K562 (cell line): ENCODE measurements around the gene LCNL1. TPM values are rescaled to one million over a fixed set of nuclear protein-coding genes. Genes with fewer than 3 reads are reported as not detected.

Experiments
- BRCA1 ChIP-seq, 2 experiments: fragments of 450-650 bp in 1 of 2; sonication (generic) in 1 of 2; formaldehyde crosslinking in 1 of 2; IDR thresholded peaks; 2 replicates each; pipeline versions ENCODE4 v1.5.0 to v1.6.1; 2017 to 2020; ENCODE audit warnings: mild to moderate bottlenecking in 1 of 2, missing genetic modification reagents in 1 of 2
- FUS ChIP-seq: fragments of 200-400 bp; formaldehyde crosslinking; optimal IDR thresholded peaks from 2 replicates; pipeline ENCODE3; 2017; ENCODE audit warnings: low read depth, low read length
- PHF8 ChIP-seq: fragments of 200-600 bp; sonication (generic); IDR thresholded peaks from 2 replicates; pipeline ENCODE4 v1.6.1; 2012; ENCODE audit warnings: mixed run types, mild to moderate bottlenecking, inconsistent platforms, low read length, moderate library complexity, borderline replicate concordance
- RCOR1 ChIP-seq, 2 experiments: IDR thresholded peaks; 2 replicates each; pipeline ENCODE4 v1.6.1; 2012; ENCODE audit warnings: low read depth in 2 of 2, low read length in 2 of 2, borderline replicate concordance in 1 of 2, improper control_type of control experiment in 1 of 2
- SMARCA5 ChIP-seq: fragments of 450-650 bp; IDR thresholded peaks from 2 replicates; pipeline ENCODE4 v1.6.1; 2016
- WHSC1 ChIP-seq: IDR thresholded peaks from one replicate; pipeline ENCODE4 v1.6.1; 2012; ENCODE audit warnings: low read length, control low read depth, inconsistent platforms
- XRCC3 ChIP-seq: fragments of 450-650 bp; IDR thresholded peaks from 2 replicates; pipeline ENCODE4 v1.6.1; 2017; ENCODE audit warnings: mild to moderate bottlenecking, moderate library complexity
- ZNF184 ChIP-seq: sonication (generic); formaldehyde crosslinking; IDR thresholded peaks from 2 replicates; pipeline ENCODE4 v1.5.0; 2020; ENCODE audit warnings: missing genetic modification reagents
- polyA plus RNA-seq, 8 experiments: library from polyadenylated mRNA; depleted of rRNA in 4 of 8; stranded (reverse) in 5 of 8; unstranded in 3 of 8; fragments of >200 nt; fragmentation: Nextera tagmentation in 2 of 8; fragmentation: Illumina TruSeq in 1 of 8; extraction: Ambion mirVana in 2 of 8; extraction: Trizol in 1 of 8; gene quantifications; 2 replicates each; pipeline versions ENCODE4 v1.2.1 to v1.2.3, GENCODE V29; 2011 to 2014; ENCODE audit warnings: inconsistent platforms in 1 of 8, missing spikeins in 1 of 8
- total RNA-seq, 7 experiments: library from RNA; depleted of rRNA in 6 of 7; stranded (reverse); fragments of >200 nt in 6 of 7; fragmentation: Illumina TruSeq in 2 of 7; extraction: Trizol in 2 of 7; gene quantifications; 2 replicates each; pipeline versions ENCODE4 v1.2.1 to v1.2.3, GENCODE V29; 2011 to 2021; ENCODE audit warnings: low replicate concordance in 1 of 7
- TF ChIP-seq, protein P1 (sequence below): conservative IDR thresholded peaks from 2 replicates; pipeline ENCODE4 v1.6.1; 2011; ENCODE audit warnings: low read depth, mild to moderate bottlenecking, low read length; ENCODE audit not compliant: control insufficient read depth
- TF ChIP-seq, protein P2 (sequence below): fragments of 450-650 bp; formaldehyde crosslinking; IDR thresholded peaks from 2 replicates; pipeline ENCODE4 v1.4.0; 2022; ENCODE audit warnings: missing genetic modification characterization
- TF ChIP-seq, protein P3 (sequence below), 2 experiments: fragments of 450-650 bp in 1 of 2; sonication (generic) in 1 of 2; formaldehyde crosslinking in 1 of 2; IDR thresholded peaks; 2 replicates each; pipeline versions ENCODE4 v1.7.1 to v1.9.0; 2016 to 2022; ENCODE audit warnings: inconsistent platforms in 1 of 2, mild to moderate bottlenecking in 1 of 2, missing genetic modification reagents in 1 of 2
- TF ChIP-seq, protein P4 (sequence below): fragments of 150-350 bp; conservative IDR thresholded peaks from 2 replicates; pipeline ENCODE4 v1.6.1; 2014; ENCODE audit warnings: low read length

The LCNL1 gene
- total and polyA plus RNA-seq, 9 of the 15 experiments (the other 6 are each of a cell fraction or from before 2014, with no cell fraction given): 0.04 to 0.16 (median 0.04) TPM; not detected in 4

DNA sequence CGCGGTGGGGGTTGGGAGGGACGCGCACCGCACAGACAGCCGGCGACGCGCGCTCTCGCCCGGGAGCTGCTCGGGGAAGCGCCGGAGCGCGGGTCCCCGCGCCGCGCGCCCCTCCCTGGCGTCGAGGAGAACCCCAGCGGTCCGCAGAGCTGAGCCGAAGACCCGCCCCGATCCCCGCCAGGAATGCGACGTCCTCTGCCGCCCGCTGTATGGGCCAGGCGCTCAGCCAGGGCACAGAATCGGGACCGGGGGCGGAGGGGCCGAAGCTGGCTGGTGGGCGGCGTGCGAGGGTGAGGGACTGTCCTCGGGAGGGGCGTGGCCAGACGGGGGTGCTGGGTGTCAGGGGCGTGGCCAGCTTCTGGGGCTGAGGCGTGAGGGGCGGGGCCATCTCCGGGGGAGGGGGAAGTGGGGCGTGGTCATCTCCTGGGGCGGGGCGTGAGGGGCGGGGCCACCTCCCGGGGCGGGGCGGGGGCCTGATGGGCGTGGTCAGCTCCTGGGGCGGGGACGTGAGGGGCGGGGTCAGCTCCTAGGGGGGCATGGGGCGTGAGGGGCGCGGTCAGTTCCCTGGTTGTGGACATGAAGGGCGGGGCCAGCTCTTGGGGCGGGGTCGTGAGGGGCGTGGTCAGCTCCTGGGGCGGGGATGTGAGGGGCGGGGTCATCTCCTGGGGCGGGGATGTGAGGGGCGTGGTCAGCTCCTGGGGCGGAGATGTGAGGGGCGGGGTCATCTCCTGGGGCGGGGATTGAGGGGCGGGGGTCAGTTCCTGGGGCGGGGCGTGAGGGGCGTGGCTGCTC, 4.5 kb upstream of the LCNL1 start (continued):
- TF ChIP-seq, protein P1, sequence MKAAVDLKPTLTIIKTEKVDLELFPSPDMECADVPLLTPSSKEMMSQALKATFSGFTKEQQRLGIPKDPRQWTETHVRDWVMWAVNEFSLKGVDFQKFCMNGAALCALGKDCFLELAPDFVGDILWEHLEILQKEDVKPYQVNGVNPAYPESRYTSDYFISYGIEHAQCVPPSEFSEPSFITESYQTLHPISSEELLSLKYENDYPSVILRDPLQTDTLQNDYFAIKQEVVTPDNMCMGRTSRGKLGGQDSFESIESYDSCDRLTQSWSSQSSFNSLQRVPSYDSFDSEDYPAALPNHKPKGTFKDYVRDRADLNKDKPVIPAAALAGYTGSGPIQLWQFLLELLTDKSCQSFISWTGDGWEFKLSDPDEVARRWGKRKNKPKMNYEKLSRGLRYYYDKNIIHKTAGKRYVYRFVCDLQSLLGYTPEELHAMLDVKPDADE: no peak
- TF ChIP-seq BRCA1 (IDR thresholded peaks at IDR 0.05) (no peak), BRCA1 (CRISPR knock-in tag; IDR thresholded peaks at IDR 0.05) (no peak), FUS (no peak), ZNF184 (no peak), XRCC3 (no peak), SMARCA5 (no peak), RCOR1 (IDR thresholded peaks at IDR 0.05; ENCODE audit: borderline replicate concordance in 1 of 2, low read depth in 2 of 2, low read length in 2 of 2) (peak in 1 of 2 experiments; percentile 63; a peak in 1 of 4 replicates), WHSC1 (no peak), PHF8 (peak; percentile 41; the same call in 1 of the 2 replicates)
- TF ChIP-seq, protein P2, sequence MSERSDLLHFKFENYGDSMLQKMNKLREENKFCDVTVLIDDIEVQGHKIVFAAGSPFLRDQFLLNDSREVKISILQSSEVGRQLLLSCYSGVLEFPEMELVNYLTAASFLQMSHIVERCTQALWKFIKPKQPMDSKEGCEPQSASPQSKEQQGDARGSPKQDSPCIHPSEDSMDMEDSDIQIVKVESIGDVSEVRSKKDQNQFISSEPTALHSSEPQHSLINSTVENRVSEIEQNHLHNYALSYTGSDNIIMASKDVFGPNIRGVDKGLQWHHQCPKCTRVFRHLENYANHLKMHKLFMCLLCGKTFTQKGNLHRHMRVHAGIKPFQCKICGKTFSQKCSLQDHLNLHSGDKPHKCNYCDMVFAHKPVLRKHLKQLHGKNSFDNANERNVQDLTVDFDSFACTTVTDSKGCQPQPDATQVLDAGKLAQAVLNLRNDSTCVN (CRISPR knock-in tag): no peak
- TF ChIP-seq, protein P3, sequence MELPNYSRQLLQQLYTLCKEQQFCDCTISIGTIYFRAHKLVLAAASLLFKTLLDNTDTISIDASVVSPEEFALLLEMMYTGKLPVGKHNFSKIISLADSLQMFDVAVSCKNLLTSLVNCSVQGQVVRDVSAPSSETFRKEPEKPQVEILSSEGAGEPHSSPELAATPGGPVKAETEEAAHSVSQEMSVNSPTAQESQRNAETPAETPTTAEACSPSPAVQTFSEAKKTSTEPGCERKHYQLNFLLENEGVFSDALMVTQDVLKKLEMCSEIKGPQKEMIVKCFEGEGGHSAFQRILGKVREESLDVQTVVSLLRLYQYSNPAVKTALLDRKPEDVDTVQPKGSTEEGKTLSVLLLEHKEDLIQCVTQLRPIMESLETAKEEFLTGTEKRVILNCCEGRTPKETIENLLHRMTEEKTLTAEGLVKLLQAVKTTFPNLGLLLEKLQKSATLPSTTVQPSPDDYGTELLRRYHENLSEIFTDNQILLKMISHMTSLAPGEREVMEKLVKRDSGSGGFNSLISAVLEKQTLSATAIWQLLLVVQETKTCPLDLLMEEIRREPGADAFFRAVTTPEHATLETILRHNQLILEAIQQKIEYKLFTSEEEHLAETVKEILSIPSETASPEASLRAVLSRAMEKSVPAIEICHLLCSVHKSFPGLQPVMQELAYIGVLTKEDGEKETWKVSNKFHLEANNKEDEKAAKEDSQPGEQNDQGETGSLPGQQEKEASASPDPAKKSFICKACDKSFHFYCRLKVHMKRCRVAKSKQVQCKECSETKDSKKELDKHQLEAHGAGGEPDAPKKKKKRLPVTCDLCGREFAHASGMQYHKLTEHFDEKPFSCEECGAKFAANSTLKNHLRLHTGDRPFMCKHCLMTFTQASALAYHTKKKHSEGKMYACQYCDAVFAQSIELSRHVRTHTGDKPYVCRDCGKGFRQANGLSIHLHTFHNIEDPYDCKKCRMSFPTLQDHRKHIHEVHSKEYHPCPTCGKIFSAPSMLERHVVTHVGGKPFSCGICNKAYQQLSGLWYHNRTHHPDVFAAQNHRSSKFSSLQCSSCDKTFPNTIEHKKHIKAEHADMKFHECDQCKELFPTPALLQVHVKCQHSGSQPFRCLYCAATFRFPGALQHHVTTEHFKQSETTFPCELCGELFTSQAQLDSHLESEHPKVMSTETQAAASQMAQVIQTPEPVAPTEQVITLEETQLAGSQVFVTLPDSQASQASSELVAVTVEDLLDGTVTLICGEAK (IDR thresholded peaks at IDR 0.05): no peak
- TF ChIP-seq, protein P3 (CRISPR knock-in tag; IDR thresholded peaks at IDR 0.05): no peak
- TF ChIP-seq, protein P4, sequence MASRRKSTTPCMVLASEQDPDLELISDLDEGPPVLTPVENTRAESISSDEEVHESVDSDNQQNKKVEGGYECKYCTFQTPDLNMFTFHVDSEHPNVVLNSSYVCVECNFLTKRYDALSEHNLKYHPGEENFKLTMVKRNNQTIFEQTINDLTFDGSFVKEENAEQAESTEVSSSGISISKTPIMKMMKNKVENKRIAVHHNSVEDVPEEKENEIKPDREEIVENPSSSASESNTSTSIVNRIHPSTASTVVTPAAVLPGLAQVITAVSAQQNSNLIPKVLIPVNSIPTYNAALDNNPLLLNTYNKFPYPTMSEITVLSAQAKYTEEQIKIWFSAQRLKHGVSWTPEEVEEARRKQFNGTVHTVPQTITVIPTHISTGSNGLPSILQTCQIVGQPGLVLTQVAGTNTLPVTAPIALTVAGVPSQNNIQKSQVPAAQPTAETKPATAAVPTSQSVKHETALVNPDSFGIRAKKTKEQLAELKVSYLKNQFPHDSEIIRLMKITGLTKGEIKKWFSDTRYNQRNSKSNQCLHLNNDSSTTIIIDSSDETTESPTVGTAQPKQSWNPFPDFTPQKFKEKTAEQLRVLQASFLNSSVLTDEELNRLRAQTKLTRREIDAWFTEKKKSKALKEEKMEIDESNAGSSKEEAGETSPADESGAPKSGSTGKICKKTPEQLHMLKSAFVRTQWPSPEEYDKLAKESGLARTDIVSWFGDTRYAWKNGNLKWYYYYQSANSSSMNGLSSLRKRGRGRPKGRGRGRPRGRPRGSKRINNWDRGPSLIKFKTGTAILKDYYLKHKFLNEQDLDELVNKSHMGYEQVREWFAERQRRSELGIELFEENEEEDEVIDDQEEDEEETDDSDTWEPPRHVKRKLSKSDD: no peak
